ENCODE results near the gene NUDT1.

NUDT1 gene

DNA sequence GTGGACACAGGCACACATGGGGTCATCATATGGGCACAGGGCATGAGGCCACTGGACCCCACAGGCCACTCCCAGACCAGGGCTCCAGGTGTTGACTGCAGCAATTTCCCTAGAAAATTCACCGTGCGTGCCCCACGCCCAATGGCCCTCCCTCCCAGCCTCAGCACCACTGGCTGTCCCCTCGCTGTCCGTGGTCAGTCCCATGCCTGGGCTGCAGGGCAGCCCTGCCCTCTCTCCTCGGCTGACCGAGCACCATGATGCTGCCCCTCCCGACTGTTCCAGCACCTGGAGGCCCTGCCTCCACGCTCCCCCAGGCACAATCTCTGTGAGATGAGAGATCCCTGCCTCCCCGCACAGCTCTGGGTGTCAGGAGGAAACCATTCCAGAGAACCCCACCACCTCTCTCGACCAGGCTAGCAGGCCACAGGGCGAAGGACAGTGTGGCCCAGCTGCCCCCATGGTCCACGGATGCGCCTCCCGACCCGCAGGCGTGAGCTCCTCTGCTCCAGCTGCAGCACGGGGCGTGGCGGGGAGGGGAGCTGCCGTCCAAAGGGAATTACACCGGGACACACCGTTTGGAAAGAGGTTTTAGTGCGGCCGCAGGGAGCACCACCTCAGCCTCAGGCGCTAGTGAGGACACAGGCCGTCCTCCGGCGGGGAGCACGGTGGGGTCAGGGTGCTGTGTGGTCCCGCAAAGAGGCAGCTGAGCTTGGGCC lies 12.6 kb downstream of the NUDT1 start:
- intact Hi-C loops (cut with micrococcal nuclease) = no loop called here
- Mint-ChIP-seq H3K36me3 (ENCODE audit: low read depth) (peaks cover 100% of the 10 kb centered on the region), H3K4me1 (ENCODE audit: low read depth) (peaks cover 84% of the 10 kb centered on the region), H3K4me3 (no peak overlapping the region), H3K9me3 (no peaks in the 10 kb centered on the region), H3K27me3 (no peaks in the 10 kb centered on the region), H3K27ac (no peak overlapping the region)

DNA sequence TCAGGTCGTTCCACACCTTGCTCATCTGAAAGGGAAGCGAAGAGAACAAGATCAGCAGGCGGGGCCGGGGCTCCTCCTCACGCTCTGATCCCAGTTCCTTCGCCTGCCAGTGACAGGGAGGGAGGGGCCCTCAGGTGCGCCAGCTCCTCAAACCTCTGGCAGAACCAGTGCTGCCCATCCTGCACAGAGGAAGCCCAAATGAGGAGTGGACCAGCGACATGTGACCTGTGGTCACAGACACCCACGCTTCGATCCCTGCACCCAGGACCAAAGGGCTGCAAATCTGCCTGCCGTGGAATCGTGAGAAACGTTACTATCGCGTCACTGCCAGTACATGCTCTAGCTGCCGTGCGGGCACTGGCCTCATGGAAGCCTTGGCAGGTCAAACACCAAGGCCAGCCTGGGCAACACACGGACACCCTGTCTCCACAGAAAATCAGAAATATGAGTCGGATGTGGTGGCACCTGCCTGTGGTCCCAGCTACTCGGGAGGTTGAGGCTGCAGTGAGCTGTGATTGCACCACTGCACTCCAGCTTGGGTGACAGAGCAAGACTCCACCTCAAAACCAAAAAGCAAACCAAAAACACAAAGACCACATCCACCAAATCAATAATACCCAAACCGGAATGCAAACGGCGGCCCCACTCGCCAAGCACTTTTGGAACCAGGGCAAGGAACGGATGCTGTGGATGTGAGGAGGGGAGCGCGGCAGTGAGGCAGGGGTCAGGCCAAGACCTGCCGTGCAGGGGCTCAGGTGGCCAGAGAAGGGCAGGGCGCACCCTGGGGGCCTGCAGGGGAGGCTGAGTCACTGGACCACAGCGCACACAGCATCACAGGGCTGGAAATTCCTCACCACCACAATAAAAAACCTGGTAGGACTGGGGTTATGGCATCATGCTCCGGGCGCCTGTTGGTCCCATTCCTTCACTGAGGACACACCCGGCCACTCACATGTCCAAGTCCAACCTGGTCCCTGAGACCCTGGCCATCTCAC lies 13.4 kb downstream of the NUDT1 start:
- Mint-ChIP-seq H3K4me1 (ENCODE audit: low read depth) (peaks cover 81% of the 10 kb centered on the region), H3K27ac (no peak overlapping the region), H3K4me3 (no peak overlapping the region), H3K36me3 (ENCODE audit: low read depth) (peaks cover 100% of the 10 kb centered on the region), H3K27me3 (no peaks in the 10 kb centered on the region), H3K9me3 (no peaks in the 10 kb centered on the region)
- intact Hi-C loops (cut with micrococcal nuclease) = no loop called here

DNA sequence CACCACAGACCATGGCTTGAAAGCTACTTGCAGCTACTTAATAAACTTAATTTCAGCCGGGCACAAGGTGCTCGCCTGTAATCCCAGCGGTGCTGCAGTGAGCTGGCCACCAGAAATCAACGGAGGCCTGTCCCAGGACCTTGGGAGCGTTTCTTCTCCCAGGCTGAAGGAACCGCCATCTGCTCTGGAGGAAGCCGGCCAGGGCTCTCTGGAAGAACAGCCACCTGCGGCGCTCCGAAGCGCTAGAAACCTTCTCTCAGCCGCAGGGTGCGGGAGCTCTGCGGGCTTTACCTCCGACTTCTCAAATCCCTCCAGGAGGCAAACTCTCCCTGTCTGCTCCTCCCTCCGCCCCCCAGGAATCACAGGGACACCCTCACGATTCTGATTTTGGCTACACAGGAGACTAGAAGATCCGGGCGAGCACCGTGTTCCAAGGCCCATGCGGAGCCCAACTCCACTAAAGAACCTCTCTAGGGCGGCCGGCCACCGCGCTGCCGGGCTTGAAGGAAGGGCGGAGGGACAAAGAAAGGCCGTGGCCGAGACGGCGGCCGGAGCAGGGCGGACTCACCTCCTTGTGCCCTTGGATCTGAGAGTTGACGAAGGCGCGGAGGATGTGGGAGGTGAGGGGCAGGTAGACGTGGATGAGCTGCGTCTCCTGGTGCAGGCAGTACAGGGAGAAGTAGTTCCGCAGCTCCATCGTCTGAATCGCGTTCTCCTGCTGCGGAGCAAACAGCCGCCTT lies 14.4 kb downstream of the NUDT1 start:
- peaks cover 78% of the 10 kb centered on the region for H3K4me1 Mint-ChIP-seq (ENCODE audit: low read depth)
- no peaks in the 10 kb centered on the region for H3K27me3 Mint-ChIP-seq
- H3K4me3 Mint-ChIP-seq = no peak overlapping the region
- H3K27ac Mint-ChIP-seq = no peak overlapping the region
- intact Hi-C loops (cut with micrococcal nuclease) = no loop called here
- H3K36me3 Mint-ChIP-seq (ENCODE audit: low read depth) = peaks cover 100% of the 10 kb centered on the region
- no peaks in the 10 kb centered on the region for H3K9me3 Mint-ChIP-seq

DNA sequence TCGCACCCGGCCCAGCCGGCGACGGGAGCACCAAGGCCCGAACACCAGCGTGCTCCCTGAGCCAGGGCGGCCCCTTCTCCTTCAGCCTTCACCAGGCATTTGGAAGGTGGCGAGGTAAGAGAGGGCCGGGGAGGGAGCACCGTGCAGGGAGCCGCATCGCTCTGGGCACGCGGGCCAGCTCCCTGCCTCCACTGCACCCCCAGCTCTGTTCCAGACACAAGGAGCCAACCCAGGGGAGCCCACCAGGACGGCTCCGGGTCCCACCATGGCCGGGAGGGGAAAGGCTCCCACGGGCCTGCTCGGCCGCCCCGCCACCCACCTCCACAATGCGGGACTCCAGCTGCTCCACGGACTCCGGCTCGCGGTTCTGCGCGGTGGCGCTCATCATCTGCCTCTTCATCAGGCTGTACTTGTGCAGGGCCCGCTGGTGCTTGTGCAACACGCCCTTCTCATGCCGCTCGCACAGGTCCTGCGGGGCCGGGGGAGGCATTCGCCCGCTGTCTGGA lies 15.1 kb downstream of the NUDT1 start:
- H3K27ac Mint-ChIP-seq = no peak overlapping the region
- peaks cover 78% of the 10 kb centered on the region for H3K4me1 Mint-ChIP-seq (ENCODE audit: low read depth)
- intact Hi-C loops (cut with micrococcal nuclease) = no loop called here
- H3K9me3 Mint-ChIP-seq = no peaks in the 10 kb centered on the region
- H3K27me3 Mint-ChIP-seq = no peaks in the 10 kb centered on the region
- no peak overlapping the region for H3K4me3 Mint-ChIP-seq
- H3K36me3 Mint-ChIP-seq (ENCODE audit: low read depth) = peaks cover 100% of the 10 kb centered on the region

DNA sequence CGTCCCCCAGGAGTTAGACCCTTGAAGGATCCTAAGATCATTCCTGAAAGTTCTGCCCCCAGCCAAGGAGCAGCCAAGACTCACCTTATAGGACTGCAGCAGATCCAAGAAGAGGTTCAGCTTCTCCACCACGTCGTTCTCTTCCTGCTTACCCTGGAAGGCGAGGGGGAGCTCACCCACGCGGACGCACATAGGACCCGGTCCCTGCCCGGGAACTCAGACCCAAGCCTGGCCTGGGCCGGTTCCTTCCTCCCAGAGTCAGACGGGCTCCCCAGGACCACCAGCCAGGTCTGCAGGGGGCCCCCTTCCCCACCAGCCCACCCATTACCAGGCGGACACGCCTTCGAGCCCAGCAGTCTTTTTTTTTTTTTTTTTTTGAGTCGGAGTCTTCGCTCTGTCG lies 15.6 kb downstream of the NUDT1 start:
- Mint-ChIP-seq H3K27me3 (no peaks in the 10 kb centered on the region), H3K27ac (no peak overlapping the region), H3K4me3 (no peak overlapping the region), H3K4me1 (ENCODE audit: low read depth) (peaks cover 81% of the 10 kb centered on the region), H3K9me3 (no peaks in the 10 kb centered on the region), H3K36me3 (ENCODE audit: low read depth) (peaks cover 100% of the 10 kb centered on the region)
- intact Hi-C loops (cut with micrococcal nuclease) = no loop called here

DNA sequence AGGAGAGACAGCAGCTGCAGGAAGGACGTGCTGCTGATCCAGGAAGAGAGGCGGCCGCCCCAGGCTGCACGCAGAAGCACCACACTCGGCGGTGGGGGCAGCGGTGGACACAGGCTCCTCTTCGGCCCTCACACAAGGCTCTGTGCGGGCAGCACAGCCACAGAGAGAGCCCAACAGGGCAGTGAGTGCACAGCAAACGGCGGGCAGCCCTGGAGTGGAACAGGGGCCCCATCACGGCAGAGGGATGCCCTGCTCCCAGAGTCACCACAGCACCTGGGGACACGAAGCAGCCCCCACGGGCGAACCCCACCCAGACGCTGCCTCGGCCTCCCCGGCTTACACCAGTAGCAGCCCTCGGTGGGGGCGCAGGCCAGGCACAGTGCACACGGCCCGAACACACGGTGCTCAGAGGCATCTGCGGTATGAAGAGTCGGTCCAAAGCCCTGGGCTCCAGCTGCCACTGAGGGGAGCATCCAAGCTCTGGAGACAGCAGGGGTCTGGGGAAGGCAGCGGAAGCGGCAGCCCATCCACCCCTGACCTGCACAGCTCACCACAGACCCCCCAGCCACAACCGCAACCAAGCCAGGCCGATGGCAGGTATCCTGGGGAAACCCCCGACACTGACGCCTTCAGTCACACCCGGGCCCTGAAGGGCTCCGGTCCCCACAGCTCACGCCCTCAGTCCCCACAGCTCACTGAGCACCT lies 16.8 kb downstream of the NUDT1 start:
- intact Hi-C loops (cut with micrococcal nuclease) = no loop called here
- H3K36me3 Mint-ChIP-seq (ENCODE audit: low read depth) = peaks cover 100% of the 10 kb centered on the region
- no peaks in the 10 kb centered on the region for H3K9me3 Mint-ChIP-seq
- no peaks in the 10 kb centered on the region for H3K27me3 Mint-ChIP-seq
- H3K4me3 Mint-ChIP-seq = no peak overlapping the region
- H3K27ac Mint-ChIP-seq = no peak overlapping the region
- peaks cover 75% of the 10 kb centered on the region for H3K4me1 Mint-ChIP-seq (ENCODE audit: low read depth)

DNA sequence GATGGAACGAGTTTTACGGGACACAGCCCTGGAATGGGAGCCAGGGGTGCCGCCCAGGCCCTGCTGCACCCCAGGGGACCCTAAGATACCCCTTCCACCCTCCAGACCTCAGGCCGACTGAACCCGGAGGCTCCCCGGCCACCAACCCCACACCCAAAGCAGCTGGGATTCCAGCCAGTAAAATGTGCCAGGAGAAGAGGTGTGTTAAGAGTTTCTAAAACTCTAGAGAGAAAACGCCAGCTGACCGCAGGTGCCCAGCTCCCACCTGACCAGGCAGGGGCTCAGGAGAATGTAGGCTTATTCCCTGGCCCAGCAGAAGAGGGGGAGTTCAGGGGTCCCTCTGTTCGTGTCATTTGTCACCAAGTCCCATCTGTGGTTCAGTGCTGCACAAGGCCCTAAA lies 17.5 kb downstream of the NUDT1 start:
- H3K9me3 Mint-ChIP-seq = no peaks in the 10 kb centered on the region
- no peaks in the 10 kb centered on the region for H3K27me3 Mint-ChIP-seq
- peaks cover 100% of the 10 kb centered on the region for H3K36me3 Mint-ChIP-seq (ENCODE audit: low read depth)
- H3K4me3 Mint-ChIP-seq = no peak overlapping the region
- intact Hi-C loops (cut with micrococcal nuclease) = no loop called here
- H3K4me1 Mint-ChIP-seq (ENCODE audit: low read depth) = peaks cover 75% of the 10 kb centered on the region
- H3K27ac Mint-ChIP-seq = peak overlapping the region; percentile 4

DNA sequence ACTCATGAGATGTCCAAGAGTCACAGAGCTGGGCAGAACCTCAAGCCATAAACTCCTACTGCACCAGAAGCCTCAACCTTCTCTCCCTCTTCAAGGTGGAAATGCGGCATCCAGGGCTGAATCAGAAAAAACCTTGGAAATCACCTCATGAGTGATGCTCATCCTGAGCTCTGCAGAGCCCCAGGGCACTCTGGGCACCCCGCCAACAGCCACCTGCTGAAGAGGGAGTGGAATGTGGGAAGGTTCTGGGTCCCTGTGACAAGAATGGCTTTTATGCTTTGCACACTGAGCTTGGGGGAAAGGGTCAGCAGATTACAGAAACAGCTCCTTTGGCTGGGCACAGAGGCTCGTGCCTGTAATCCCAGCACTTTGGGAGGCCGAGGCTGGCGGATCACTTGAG lies 18.8 kb downstream of the NUDT1 start:
- peaks cover 100% of the 10 kb centered on the region for H3K36me3 Mint-ChIP-seq (ENCODE audit: low read depth)
- no peak overlapping the region for H3K27ac Mint-ChIP-seq
- H3K4me1 Mint-ChIP-seq (ENCODE audit: low read depth) = peaks cover 73% of the 10 kb centered on the region
- H3K27me3 Mint-ChIP-seq = no peaks in the 10 kb centered on the region
- intact Hi-C loops (cut with micrococcal nuclease) = no loop called here
- no peak overlapping the region for H3K4me3 Mint-ChIP-seq
- no peaks in the 10 kb centered on the region for H3K9me3 Mint-ChIP-seq

DNA sequence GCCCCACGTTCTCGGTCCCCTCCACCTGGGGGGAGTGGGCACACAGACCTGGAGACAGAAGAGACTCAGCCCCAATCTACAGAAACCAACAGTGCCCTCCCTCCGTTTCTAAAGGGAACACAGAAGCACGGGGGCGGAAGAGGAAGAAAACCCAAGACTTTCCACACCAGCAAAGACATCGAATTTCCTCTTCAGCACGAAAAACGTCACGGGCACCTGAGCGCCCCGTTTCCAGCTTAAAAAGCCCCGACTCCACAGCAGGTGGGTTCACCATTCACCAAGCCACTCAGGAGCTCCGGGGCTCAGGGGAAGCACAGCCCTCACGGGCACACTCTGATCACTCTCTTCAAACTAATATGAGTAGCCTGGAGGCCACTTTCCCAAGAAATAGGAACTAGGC lies 19.6 kb downstream of the NUDT1 start:
- intact Hi-C loops (cut with micrococcal nuclease) = no loop called here
- Mint-ChIP-seq H3K9me3 (no peaks in the 10 kb centered on the region), H3K27ac (peak overlapping the region; percentile 81), H3K36me3 (ENCODE audit: low read depth) (peaks cover 100% of the 10 kb centered on the region), H3K27me3 (no peaks in the 10 kb centered on the region), H3K4me3 (peak overlapping the region; percentile 57), H3K4me1 (ENCODE audit: low read depth) (peaks cover 65% of the 10 kb centered on the region)

DNA sequence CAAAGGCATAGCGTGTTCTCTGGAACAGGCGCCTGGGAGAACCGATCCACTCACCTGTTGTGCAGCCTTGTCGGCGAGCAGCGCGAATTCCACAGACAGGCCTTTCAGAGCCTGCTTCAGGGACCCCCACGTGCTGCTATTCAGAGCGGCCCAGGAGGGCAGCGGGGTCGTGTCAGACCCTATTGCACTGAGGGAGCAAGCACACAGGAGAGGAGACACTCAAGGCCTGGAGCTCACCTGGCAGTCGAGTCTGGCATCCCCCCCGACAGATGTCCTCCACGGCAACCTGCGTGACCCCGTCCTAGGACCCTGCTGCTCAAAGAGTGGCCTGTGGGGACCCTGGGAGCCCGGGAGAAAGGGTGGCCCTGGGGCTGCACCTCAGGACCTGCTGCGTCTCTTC lies 21.1 kb downstream of the NUDT1 start:
- H3K27ac Mint-ChIP-seq = peak overlapping the region; percentile 81
- H3K9me3 Mint-ChIP-seq = no peaks in the 10 kb centered on the region
- H3K27me3 Mint-ChIP-seq = no peaks in the 10 kb centered on the region
- H3K36me3 Mint-ChIP-seq (ENCODE audit: low read depth) = peaks cover 90% of the 10 kb centered on the region
- intact Hi-C loops (cut with micrococcal nuclease) = no loop called here
- peaks cover 54% of the 10 kb centered on the region for H3K4me1 Mint-ChIP-seq (ENCODE audit: low read depth)
- no peak overlapping the region for H3K4me3 Mint-ChIP-seq

DNA sequence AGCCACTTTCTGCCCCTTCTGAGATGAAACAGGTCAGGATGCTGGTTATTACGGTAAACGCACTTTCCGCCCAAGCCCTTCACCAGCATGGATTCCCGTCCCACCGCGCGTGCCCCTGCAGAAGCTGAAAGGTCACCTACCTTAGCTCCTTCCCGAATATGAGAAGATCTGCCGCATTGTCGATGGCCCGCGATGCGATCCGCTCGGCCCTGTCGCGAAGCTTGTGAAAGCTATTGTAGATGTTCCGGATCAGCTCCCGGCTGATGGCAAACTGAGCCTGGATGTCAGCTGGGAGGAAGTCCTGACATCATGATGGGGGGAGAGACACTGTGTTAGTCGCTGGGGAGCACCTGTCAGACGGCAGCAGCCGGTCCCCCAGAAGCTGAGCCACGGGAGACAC lies 22.1 kb downstream of the NUDT1 start:
- Mint-ChIP-seq H3K4me3 (no peak overlapping the region), H3K27ac (peak overlapping the region; percentile 81), H3K9me3 (no peaks in the 10 kb centered on the region), H3K36me3 (ENCODE audit: low read depth) (peaks cover 82% of the 10 kb centered on the region), H3K4me1 (ENCODE audit: low read depth) (peaks cover 51% of the 10 kb centered on the region), H3K27me3 (no peaks in the 10 kb centered on the region)
- intact Hi-C loops (cut with micrococcal nuclease) = no loop called here

DNA sequence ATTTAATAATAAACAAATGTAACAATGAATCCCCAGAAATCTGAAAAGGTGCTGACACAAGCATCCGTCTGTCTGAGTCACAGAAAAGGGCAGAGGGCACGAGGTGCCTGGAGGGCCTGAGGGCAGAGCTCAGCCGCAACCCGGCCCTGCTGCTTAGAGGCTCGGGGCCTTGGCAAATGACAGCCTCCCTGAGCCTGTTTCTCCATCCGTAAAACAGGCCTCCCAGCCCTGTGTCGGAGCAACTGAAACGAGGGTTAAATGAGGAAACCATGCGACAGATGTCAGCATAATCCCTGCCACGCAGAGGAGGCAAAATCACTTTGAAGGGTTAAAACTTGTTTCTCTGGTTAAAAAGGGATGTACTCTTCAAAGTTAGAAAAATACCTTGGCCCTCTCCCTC lies 24.9 kb downstream of the NUDT1 start:
- Mint-ChIP-seq H3K4me1 (ENCODE audit: low read depth) (peaks cover 30% of the 10 kb centered on the region), H3K9me3 (no peaks in the 10 kb centered on the region), H3K27ac (no peak overlapping the region), H3K4me3 (no peak overlapping the region), H3K27me3 (no peaks in the 10 kb centered on the region), H3K36me3 (ENCODE audit: low read depth) (peaks cover 82% of the 10 kb centered on the region)
- intact Hi-C loops (cut with micrococcal nuclease) = no loop called here
